Astrocyte (in vitro differentiated cells and primary cell): ENCODE data around the gene HSPBAP1. TPM values are rescaled to one million over a fixed set of nuclear protein-coding genes. Genes with fewer than 3 reads are reported as not detected.

Experiments used
- DNase-seq: peaks from one replicate; pipeline ENCODE4 v3.0.0-alpha.2; 2010; ENCODE audit warnings: low read depth
- FAIRE-seq: peaks from 2 replicates; lab custom pipeline; 2011; peaks lifted over from hg19 to GRCh38; lab: Jason Lieb, UNC
- H2AFZ ChIP-seq: 2 replicates; pipeline ENCODE4 v1.6.0; 2012; ENCODE audit warnings: low read depth, low read length, inconsistent platforms
- H3K27ac ChIP-seq: 2 replicates; pipeline ENCODE4 v1.5.1; 2011; ENCODE audit warnings: low read depth, low read length, inconsistent platforms
- H3K27me3 ChIP-seq: 2 replicates; pipeline ENCODE4 v1.6.0; 2011; ENCODE audit warnings: low read length, inconsistent platforms; ENCODE audit not compliant: insufficient read depth
- H3K36me3 ChIP-seq: 2 replicates; pipeline ENCODE4 v1.5.1; 2011; ENCODE audit warnings: low read length, inconsistent platforms; ENCODE audit not compliant: insufficient read depth
- H3K4me1 ChIP-seq: 2 replicates; pipeline ENCODE4 v1.5.1; 2011; ENCODE audit warnings: low read length, inconsistent platforms; ENCODE audit not compliant: insufficient read depth
- H3K4me2 ChIP-seq: 2 replicates; pipeline ENCODE4 v1.6.0; 2012; ENCODE audit warnings: low read length, inconsistent platforms
- H3K4me3 ChIP-seq: 2 replicates; pipeline ENCODE4 v1.5.1; 2011; ENCODE audit warnings: low read depth, mild to moderate bottlenecking, low read length, inconsistent platforms; ENCODE audit not compliant: insufficient read depth
- H3K79me2 ChIP-seq: 2 replicates; pipeline ENCODE4 v1.6.0; 2012; ENCODE audit warnings: mild to moderate bottlenecking, low read length, inconsistent platforms; ENCODE audit not compliant: insufficient read depth
- H3K9ac ChIP-seq: 2 replicates; pipeline ENCODE4 v1.6.0; 2012; ENCODE audit warnings: mild to moderate bottlenecking, low read length, inconsistent platforms
- H3K9me3 ChIP-seq: 2 replicates; pipeline ENCODE4 v1.5.1; 2012; ENCODE audit warnings: low read depth, mild to moderate bottlenecking, low read length, inconsistent platforms; ENCODE audit not compliant: insufficient read depth
- H4K20me1 ChIP-seq: 2 replicates; pipeline ENCODE4 v1.6.0; 2012; ENCODE audit warnings: low read length, inconsistent platforms; ENCODE audit not compliant: insufficient read depth
- H3K27ac Mint-ChIP-seq: one replicate; pipeline ENCODE4 v1.8.0; 2021; ENCODE audit warnings: mild to moderate bottlenecking, mixed read lengths; ENCODE audit not compliant: unreplicated experiment
- H3K27me3 Mint-ChIP-seq: one replicate; pipeline ENCODE4 v1.8.0; 2021; ENCODE audit warnings: low read depth, mixed read lengths; ENCODE audit not compliant: unreplicated experiment
- H3K36me3 Mint-ChIP-seq: one replicate; pipeline ENCODE4 v1.8.0; 2021; ENCODE audit warnings: low read depth, mixed read lengths; ENCODE audit not compliant: unreplicated experiment
- H3K4me1 Mint-ChIP-seq: one replicate; pipeline ENCODE4 v1.8.0; 2021; ENCODE audit warnings: low read depth, mixed read lengths; ENCODE audit not compliant: unreplicated experiment
- H3K4me3 Mint-ChIP-seq: one replicate; pipeline ENCODE4 v1.8.0; 2021; ENCODE audit warnings: mild to moderate bottlenecking, moderate library complexity, mixed read lengths; ENCODE audit not compliant: unreplicated experiment
- H3K9me3 Mint-ChIP-seq: one replicate; pipeline ENCODE4 v1.8.0; 2021; ENCODE audit warnings: mild to moderate bottlenecking, mixed read lengths; ENCODE audit not compliant: unreplicated experiment
- CTCF ChIP-seq: IDR thresholded peaks from 2 replicates; pipeline ENCODE4 v1.5.1; 2011; ENCODE audit warnings: low read depth, mild to moderate bottlenecking, inconsistent platforms, low read length, moderate library complexity; ENCODE audit not compliant: insufficient read depth
- EZH2 ChIP-seq: IDR thresholded peaks from 2 replicates; pipeline ENCODE4 v1.6.1; 2012; ENCODE audit warnings: mild to moderate bottlenecking, low read length, inconsistent platforms; ENCODE audit not compliant: insufficient read depth
- total RNA-seq: library from RNA; stranded (reverse); gene quantifications from 2 replicates; pipeline ENCODE4 v1.2.1, GENCODE V29; 2021

HSPBAP1 gene
- total RNA-seq, 1 donor from 2014 or later = 4.3 TPM

GRCh38 chr3:122824465-122825381, 31.1 kb upstream of the HSPBAP1 start:
- Mint-ChIP-seq H3K9me3 (peaks cover 1% of the 10 kb centered on the region), H3K4me1 (peaks cover 2% of the 10 kb centered on the region), H3K27ac (no peak overlapping the region), H3K27me3 (no peaks in the 10 kb centered on the region), H3K36me3 (peaks cover 22% of the 10 kb centered on the region), H3K4me3 (no peak overlapping the region)
- no peaks in the 10 kb centered on the region for H3K27me3 ChIP-seq
- no peak overlapping the region for H3K9ac ChIP-seq
- DNase-seq = peak; percentile 16
- no peak overlapping the region for H3K27ac ChIP-seq
- H3K36me3 ChIP-seq = no peaks in the 10 kb centered on the region
- no peaks in the 10 kb centered on the region for H3K79me2 ChIP-seq
- no peaks in the 10 kb centered on the region for H3K4me1 ChIP-seq
- H2AFZ ChIP-seq = no peak overlapping the region
- no peak overlapping the region for H3K4me3 ChIP-seq
- no peaks in the 10 kb centered on the region for H3K9me3 ChIP-seq
- no peak for TF ChIP-seq EZH2
- TF ChIP-seq CTCF = no peak
- no peak for FAIRE-seq
- no peaks in the 10 kb centered on the region for H4K20me1 ChIP-seq
- no peak overlapping the region for H3K4me2 ChIP-seq

DNA sequence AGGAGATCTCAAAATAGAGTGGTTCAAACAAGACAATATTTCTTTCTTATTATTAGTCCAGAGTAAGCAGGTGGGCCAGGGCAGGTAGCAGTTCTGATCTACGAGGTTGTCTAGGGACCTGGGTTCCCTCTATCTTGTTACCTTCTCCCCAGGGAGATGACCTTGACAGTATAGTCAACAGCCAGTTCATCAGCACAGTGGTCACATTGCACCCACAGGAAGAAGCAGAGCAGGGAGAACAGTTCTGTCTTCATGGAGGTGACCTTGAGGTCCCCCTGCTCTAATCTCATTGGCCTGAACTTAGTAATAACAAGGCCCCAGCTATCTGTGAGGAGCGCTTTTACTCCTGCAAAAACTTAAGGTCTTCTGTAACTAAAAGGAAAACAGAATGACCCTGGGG, 23.0 kb upstream of the HSPBAP1 start:
- Histone ChIP-seq H3K27me3 (no peaks in the 10 kb centered on the region), H3K27ac (no peak overlapping the region), H3K36me3 (no peaks in the 10 kb centered on the region), H3K4me3 (no peak overlapping the region), H3K9ac (no peak overlapping the region), H3K4me1 (no peaks in the 10 kb centered on the region), H3K4me2 (no peak overlapping the region), H3K79me2 (no peaks in the 10 kb centered on the region), H2AFZ (no peak overlapping the region), H4K20me1 (no peaks in the 10 kb centered on the region), H3K9me3 (no peaks in the 10 kb centered on the region)
- TF ChIP-seq EZH2 (no peak), CTCF (no peak)
- Mint-ChIP-seq H3K27ac (no peak overlapping the region), H3K4me3 (no peak overlapping the region), H3K36me3 (peaks cover 13% of the 10 kb centered on the region), H3K4me1 (no peaks in the 10 kb centered on the region), H3K9me3 (no peaks in the 10 kb centered on the region), H3K27me3 (no peaks in the 10 kb centered on the region)
- no peak for DNase-seq
- no peak for FAIRE-seq

DNA sequence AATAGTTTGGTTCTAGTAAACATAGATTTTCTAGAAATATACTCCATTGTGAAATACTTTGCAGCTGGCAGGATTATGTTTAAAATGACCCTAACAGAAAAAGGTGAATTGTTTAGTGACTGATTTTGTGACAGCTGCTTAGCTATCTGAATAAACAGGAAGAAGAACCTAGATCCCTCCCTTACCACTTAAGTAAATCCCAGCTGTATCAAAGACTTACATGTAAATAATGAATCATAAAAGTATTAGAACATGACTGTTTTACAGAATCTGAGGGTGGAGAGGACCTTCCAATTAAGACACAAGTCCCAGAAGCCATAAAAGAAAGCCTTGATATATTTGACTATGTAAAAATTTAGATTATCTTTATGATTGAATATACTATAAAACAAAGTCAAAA, 17.1 kb upstream of the HSPBAP1 start:
- Mint-ChIP-seq H3K27me3 (no peaks in the 10 kb centered on the region), H3K27ac (no peak overlapping the region), H3K4me3 (no peak overlapping the region), H3K36me3 (peaks cover 10% of the 10 kb centered on the region), H3K4me1 (no peaks in the 10 kb centered on the region), H3K9me3 (no peaks in the 10 kb centered on the region)
- FAIRE-seq = no peak
- Histone ChIP-seq H3K4me2 (no peak overlapping the region), H3K36me3 (no peaks in the 10 kb centered on the region), H3K79me2 (no peaks in the 10 kb centered on the region), H3K27ac (no peak overlapping the region), H3K9me3 (no peaks in the 10 kb centered on the region), H2AFZ (no peak overlapping the region), H3K9ac (no peak overlapping the region), H4K20me1 (no peaks in the 10 kb centered on the region), H3K27me3 (no peaks in the 10 kb centered on the region), H3K4me1 (no peaks in the 10 kb centered on the region), H3K4me3 (no peak overlapping the region)
- no peak for DNase-seq
- no peak for TF ChIP-seq CTCF
- TF ChIP-seq EZH2 = no peak
